A549 (cell line): ENCODE measurements around the gene KLHDC8A.

Source experiments
- CTCF ChIP-seq: fragments of >200 bp; sonication (Bioruptor Twin); formaldehyde crosslinking; IDR thresholded peaks from 3 replicates; pipeline ENCODE4 v1.5.1; 2016
- JUNB ChIP-seq: fragments of >200 bp; sonication (Bioruptor Twin); formaldehyde crosslinking; IDR thresholded peaks from 2 replicates; pipeline ENCODE4 v1.6.1; 2016
- RAD21 ChIP-seq, 2 experiments: fragments of >200 bp in 1 of 2; sonication (Bioruptor Twin) in 1 of 2; formaldehyde crosslinking in 1 of 2; IDR thresholded peaks in 1 of 2; conservative IDR thresholded peaks in 1 of 2; 2 replicates in 1 of 2; 3 replicates in 1 of 2; pipeline ENCODE4 v1.6.1; 2012 to 2018; ENCODE audit warnings: inconsistent platforms in 1 of 2
- RCOR1 ChIP-seq: fragments of 150-350 bp; IDR thresholded peaks from 2 replicates; pipeline ENCODE4 v1.6.1; 2014; ENCODE audit warnings: antibody characterized with exemption, low read length, low read depth
- RFX5 ChIP-seq: fragments of 450-650 bp; IDR thresholded peaks from 2 replicates; pipeline ENCODE4 v1.7.1; 2014; ENCODE audit warnings: antibody characterized with exemption, mild to moderate bottlenecking, moderate library complexity
- ZFP36 ChIP-seq: fragments of 450-650 bp; IDR thresholded peaks from 2 replicates; pipeline ENCODE4 v1.6.1; 2014; ENCODE audit warnings: borderline replicate concordance; ENCODE audit not compliant: partially characterized antibody
- TF ChIP-seq, protein P1 (sequence below): IDR thresholded peaks from 2 replicates; pipeline ENCODE4 v1.6.1; 2012

DNA sequence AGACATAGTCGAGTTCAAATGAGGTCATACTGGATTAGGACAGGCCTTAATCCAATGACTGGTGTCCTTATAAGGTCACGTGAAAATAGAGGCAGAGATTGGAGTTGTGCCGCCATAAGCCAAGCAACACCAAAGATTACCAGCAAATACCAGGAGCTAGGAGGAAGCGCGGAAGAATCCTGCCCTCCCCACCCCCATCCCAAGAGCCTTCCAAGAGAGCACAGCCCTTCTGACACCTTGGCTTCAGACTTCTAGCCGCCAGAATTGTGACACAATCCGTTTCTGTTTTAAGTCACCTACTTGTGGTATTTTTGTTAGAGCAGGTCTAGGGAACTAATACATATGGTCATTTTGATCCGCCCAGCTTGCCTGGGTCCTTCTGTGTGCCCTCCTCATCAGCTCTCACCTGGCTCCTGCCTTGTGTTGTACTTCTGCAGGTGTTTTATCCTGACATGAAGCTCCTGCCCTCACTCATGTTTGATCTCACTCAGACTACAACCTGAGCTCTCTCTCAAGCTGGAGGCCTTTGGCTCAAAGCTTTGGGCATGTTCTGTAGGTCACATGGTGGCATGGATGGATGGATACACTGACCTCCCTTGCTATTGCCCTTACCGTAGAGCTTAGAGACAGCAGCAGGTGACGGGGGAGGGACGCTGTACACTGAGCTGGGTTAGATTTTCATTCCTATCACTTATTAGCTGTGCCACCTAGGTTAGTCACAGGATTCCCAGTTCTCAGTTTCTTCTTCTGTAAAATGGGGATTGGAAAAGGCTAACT is 24.5 kb downstream of the KLHDC8A start:
- TF ChIP-seq RFX5 (no peak), RCOR1 (no peak), CTCF (no peak), ZFP36 (no peak), JUNB (no peak), RAD21 (conservative IDR thresholded peaks at IDR 0.05 in 1 of 2, IDR thresholded peaks at IDR 0.05 in 1 of 2) (no peak)
- TF ChIP-seq, protein P1, sequence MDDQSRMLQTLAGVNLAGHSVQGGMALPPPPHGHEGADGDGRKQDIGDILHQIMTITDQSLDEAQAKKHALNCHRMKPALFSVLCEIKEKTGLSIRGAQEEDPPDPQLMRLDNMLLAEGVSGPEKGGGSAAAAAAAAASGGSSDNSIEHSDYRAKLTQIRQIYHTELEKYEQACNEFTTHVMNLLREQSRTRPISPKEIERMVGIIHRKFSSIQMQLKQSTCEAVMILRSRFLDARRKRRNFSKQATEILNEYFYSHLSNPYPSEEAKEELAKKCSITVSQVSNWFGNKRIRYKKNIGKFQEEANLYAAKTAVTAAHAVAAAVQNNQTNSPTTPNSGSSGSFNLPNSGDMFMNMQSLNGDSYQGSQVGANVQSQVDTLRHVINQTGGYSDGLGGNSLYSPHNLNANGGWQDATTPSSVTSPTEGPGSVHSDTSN, result no peak
